K562 (cell line): Measurements from ENCODE around the gene PLPPR2. TPM values are rescaled to one million over a fixed set of nuclear protein-coding genes. Genes with fewer than 3 reads are reported as not detected.
A peak's percentile ranks its signal among the peaks of the same experiment; 100 is the strongest.

Experiments used
- BHLHE40 ChIP-seq: IDR thresholded peaks from 2 replicates; pipeline ENCODE4 v1.6.1; 2011; ENCODE audit warnings: low read length, improper control_type of control experiment
- CBFA2T2 ChIP-seq: fragments of 450-650 bp; conservative IDR thresholded peaks from 2 replicates; pipeline ENCODE4 v1.6.1; 2017; ENCODE audit warnings: mild to moderate bottlenecking
- CBX2 ChIP-seq: fragments of 200-600 bp; sonication (generic); IDR thresholded peaks from one replicate; pipeline ENCODE4 v1.6.1; 2012; ENCODE audit warnings: mild to moderate bottlenecking, low read length, inconsistent platforms; ENCODE audit not compliant: insufficient read depth, poor library complexity, severe bottlenecking
- HDAC3 ChIP-seq: fragments of 450-650 bp; IDR thresholded peaks from 2 replicates; pipeline ENCODE4 v1.6.1; 2018; ENCODE audit warnings: borderline replicate concordance, mild to moderate bottlenecking, moderate library complexity; ENCODE audit not compliant: partially characterized antibody
- JUNB ChIP-seq: fragments of 450-650 bp; formaldehyde crosslinking; conservative IDR thresholded peaks from 2 replicates; pipeline ENCODE4 v1.4.0; 2020; ENCODE audit warnings: mild to moderate bottlenecking
- KDM2B ChIP-seq: fragments of 250-450 bp; sonication (Bioruptor Pico); IDR thresholded peaks from 2 replicates; pipeline ENCODE4 v1.8.0; 2021; ENCODE audit warnings: mild to moderate bottlenecking, moderate library complexity
- KLF10 ChIP-seq: fragments of 250-450 bp; sonication (Bioruptor Pico); IDR thresholded peaks from 2 replicates; pipeline ENCODE4 v1.6.1; 2021; ENCODE audit warnings: matching md5 sums
- MBD1 ChIP-seq: fragments of 250-450 bp; sonication (Bioruptor Pico); IDR thresholded peaks from 2 replicates; pipeline ENCODE4 v1.8.0; 2022; ENCODE audit warnings: inconsistent platforms
- MECOM ChIP-seq: fragments of 250-450 bp; sonication (Bioruptor Pico); IDR thresholded peaks from 2 replicates; pipeline ENCODE4 v1.8.0; 2022; ENCODE audit warnings: inconsistent platforms
- NFATC3 ChIP-seq: fragments of 450-650 bp; IDR thresholded peaks from 2 replicates; pipeline ENCODE4 v1.6.1; 2017; ENCODE audit warnings: mild to moderate bottlenecking
- POLR2AphosphoS5 ChIP-seq: IDR thresholded peaks from 2 replicates; pipeline ENCODE4 v1.6.1; 2011; ENCODE audit warnings: mild to moderate bottlenecking, low read depth, low read length, moderate library complexity; ENCODE audit not compliant: control insufficient read depth, insufficient read depth
- POLR2H ChIP-seq: IDR thresholded peaks from 2 replicates; pipeline ENCODE4 v1.6.1; 2016; ENCODE audit warnings: missing genetic modification characterization, low read depth, mild to moderate bottlenecking, control low read depth, missing compliant biosample characterization, moderate library complexity
- PTBP1 ChIP-seq: fragments of 200-400 bp; formaldehyde crosslinking; IDR thresholded peaks from 2 replicates; pipeline ENCODE4 v1.6.1; 2017; ENCODE audit warnings: low read depth, low read length
- YBX1 ChIP-seq: fragments of 450-650 bp; IDR thresholded peaks from 2 replicates; pipeline ENCODE4 v1.7.1; 2016; ENCODE audit warnings: mild to moderate bottlenecking
- ZFP1 ChIP-seq: fragments of 450-650 bp; formaldehyde crosslinking; IDR thresholded peaks from 2 replicates; pipeline ENCODE4 v1.4.0; 2020; ENCODE audit warnings: mild to moderate bottlenecking, mixed read lengths
- ZFP36 ChIP-seq: fragments of 150-350 bp; IDR thresholded peaks from 2 replicates; pipeline ENCODE4 v1.6.1; 2018; ENCODE audit warnings: low read length, low read depth; ENCODE audit not compliant: partially characterized antibody
- ZNF133 ChIP-seq: fragments of 250-450 bp; sonication (Bioruptor Pico); IDR thresholded peaks from 2 replicates; pipeline ENCODE4 v1.4.0; 2020; ENCODE audit warnings: mild to moderate bottlenecking
- ZNF274 ChIP-seq: IDR thresholded peaks from 2 replicates; pipeline ENCODE4 v1.6.1; 2011; ENCODE audit warnings: low read depth, mild to moderate bottlenecking, low read length, moderate library complexity, borderline replicate concordance
- ZNF589 ChIP-seq: fragments of 200-800 bp; sonication (Bioruptor generic); IDR thresholded peaks from 2 replicates; pipeline ENCODE4 v1.6.1; 2016; ENCODE audit warnings: low read depth, missing genetic modification characterization, missing compliant biosample characterization
- ZNF77 ChIP-seq: fragments of 250-450 bp; sonication (Bioruptor Pico); IDR thresholded peaks from 2 replicates; pipeline ENCODE4 v1.5.0; 2020
- ZZZ3 ChIP-seq: fragments of 450-650 bp; IDR thresholded peaks from 2 replicates; pipeline ENCODE4 v1.6.1; 2016; ENCODE audit warnings: antibody characterized with exemption, mild to moderate bottlenecking, moderate library complexity
- polyA plus RNA-seq, 8 experiments: library from polyadenylated mRNA; depleted of rRNA in 4 of 8; stranded (reverse) in 5 of 8; unstranded in 3 of 8; fragments of >200 nt; fragmentation: Nextera tagmentation in 2 of 8; fragmentation: Illumina TruSeq in 1 of 8; extraction: Ambion mirVana in 2 of 8; extraction: Trizol in 1 of 8; gene quantifications; 2 replicates each; pipeline versions ENCODE4 v1.2.1 to v1.2.3, GENCODE V29; 2011 to 2014; ENCODE audit warnings: inconsistent platforms in 1 of 8, missing spikeins in 1 of 8
- total RNA-seq, 7 experiments: library from RNA; depleted of rRNA in 6 of 7; stranded (reverse); fragments of >200 nt in 6 of 7; fragmentation: Illumina TruSeq in 2 of 7; extraction: Trizol in 2 of 7; gene quantifications; 2 replicates each; pipeline versions ENCODE4 v1.2.1 to v1.2.3, GENCODE V29; 2011 to 2021; ENCODE audit warnings: low replicate concordance in 1 of 7
- TF ChIP-seq, protein P1 (sequence below): sonication (generic); formaldehyde crosslinking; IDR thresholded peaks from 2 replicates; pipeline ENCODE4 v1.8.1; 2023; ENCODE audit warnings: mild to moderate bottlenecking, missing genetic modification reagents, moderate library complexity
- TF ChIP-seq, protein P2 (sequence below): fragments of 450-650 bp; formaldehyde crosslinking; IDR thresholded peaks from 2 replicates; pipeline ENCODE4 v1.4.0; 2020; ENCODE audit warnings: mild to moderate bottlenecking, mixed read lengths
- TF ChIP-seq, protein P3 (sequence below): fragments of 450-650 bp; conservative IDR thresholded peaks from 2 replicates; pipeline ENCODE4 v1.6.1; 2016; ENCODE audit warnings: missing genetic modification characterization, low read depth, mild to moderate bottlenecking, missing compliant biosample characterization, moderate library complexity

The PLPPR2 gene
- total and polyA plus RNA-seq, 9 of the 15 experiments (the other 6 are each of a cell fraction or from before 2014, with no cell fraction given) = 0.49 to 15.9 (median 3.4) TPM

DNA sequence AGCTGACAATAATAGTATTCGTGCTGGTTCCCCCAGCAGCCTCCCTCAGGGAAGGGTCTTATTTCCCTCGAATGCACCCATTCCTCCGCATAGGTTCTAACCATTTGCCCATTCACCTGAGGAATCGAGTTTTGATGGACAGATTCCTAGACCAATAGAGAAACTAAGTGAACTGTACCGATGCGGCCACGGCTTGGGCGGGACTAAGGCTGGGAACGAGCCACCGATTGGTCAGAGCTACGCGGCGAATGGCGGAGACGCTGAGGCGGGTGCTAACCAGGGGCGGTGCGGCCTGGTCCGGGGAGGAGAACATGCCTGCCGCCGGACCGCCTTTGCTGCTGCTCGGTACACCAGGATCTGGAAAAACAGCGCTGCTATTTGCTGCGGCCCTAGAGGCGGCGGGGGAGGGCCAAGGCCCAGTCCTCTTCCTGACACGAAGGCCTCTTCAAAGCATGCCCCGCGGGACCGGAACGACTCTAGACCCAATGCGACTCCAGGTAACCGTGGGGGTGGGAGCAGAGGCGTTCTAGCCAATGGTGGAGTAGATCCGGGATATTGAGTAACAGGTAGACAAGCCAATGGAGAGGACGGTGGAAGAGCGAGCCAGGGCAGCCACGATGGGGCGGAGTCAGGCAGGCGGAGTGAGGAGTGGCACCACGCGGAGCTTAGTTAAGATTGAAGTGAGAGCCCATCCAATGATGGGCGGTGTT, 19.4 kb downstream of the PLPPR2 start, which contains the start of gene SWSAP1 (continued):
- TF ChIP-seq ZNF274 (no peak), MECOM (no peak), ZNF589 (CRISPR knock-in tag) (no peak), KLF10 (CRISPR knock-in tag) (no peak), ZFP1 (no peak), KDM2B (CRISPR knock-in tag) (no peak), CBX2 (no peak), POLR2H (tag) (peak; percentile 92), CBFA2T2 (no peak), YBX1 (no peak), NFATC3 (no peak), ZZZ3 (no peak), JUNB (CRISPR knock-in tag) (no peak), HDAC3 (no peak), ZNF77 (CRISPR knock-in tag) (no peak), PTBP1 (no peak), ZFP36 (no peak), ZNF133 (peak; percentile 55; the same call in 1 of the 2 replicates), MBD1 (CRISPR knock-in tag) (no peak), POLR2AphosphoS5 (peak; percentile 59; the same call in 1 of the 2 replicates), BHLHE40 (no peak; the same call in 1 of the 2 replicates)
- TF ChIP-seq, protein P1, sequence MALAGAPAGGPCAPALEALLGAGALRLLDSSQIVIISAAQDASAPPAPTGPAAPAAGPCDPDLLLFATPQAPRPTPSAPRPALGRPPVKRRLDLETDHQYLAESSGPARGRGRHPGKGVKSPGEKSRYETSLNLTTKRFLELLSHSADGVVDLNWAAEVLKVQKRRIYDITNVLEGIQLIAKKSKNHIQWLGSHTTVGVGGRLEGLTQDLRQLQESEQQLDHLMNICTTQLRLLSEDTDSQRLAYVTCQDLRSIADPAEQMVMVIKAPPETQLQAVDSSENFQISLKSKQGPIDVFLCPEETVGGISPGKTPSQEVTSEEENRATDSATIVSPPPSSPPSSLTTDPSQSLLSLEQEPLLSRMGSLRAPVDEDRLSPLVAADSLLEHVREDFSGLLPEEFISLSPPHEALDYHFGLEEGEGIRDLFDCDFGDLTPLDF (CRISPR knock-in tag) = no peak
- TF ChIP-seq, protein P2, sequence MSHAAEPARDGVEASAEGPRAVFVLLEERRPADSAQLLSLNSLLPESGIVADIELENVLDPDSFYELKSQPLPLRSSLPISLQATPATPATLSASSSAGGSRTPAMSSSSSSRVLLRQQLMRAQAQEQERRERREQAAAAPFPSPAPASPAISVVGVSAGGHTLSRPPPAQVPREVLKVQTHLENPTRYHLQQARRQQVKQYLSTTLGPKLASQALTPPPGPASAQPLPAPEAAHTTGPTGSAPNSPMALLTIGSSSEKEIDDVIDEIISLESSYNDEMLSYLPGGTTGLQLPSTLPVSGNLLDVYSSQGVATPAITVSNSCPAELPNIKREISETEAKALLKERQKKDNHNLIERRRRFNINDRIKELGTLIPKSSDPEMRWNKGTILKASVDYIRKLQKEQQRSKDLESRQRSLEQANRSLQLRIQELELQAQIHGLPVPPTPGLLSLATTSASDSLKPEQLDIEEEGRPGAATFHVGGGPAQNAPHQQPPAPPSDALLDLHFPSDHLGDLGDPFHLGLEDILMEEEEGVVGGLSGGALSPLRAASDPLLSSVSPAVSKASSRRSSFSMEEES = no peak
- TF ChIP-seq, protein P3, sequence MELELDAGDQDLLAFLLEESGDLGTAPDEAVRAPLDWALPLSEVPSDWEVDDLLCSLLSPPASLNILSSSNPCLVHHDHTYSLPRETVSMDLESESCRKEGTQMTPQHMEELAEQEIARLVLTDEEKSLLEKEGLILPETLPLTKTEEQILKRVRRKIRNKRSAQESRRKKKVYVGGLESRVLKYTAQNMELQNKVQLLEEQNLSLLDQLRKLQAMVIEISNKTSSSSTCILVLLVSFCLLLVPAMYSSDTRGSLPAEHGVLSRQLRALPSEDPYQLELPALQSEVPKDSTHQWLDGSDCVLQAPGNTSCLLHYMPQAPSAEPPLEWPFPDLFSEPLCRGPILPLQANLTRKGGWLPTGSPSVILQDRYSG (tag) = no peak
